Activated T-helper 17 cell treated with anti-CD3 and anti-CD28 coated beads, Interleukin-2, amount 50 U/mL, for 72 hours (primary cell): ENCODE data around the gene AGAP1. TPM values are rescaled to one million over a fixed set of nuclear protein-coding genes. Genes with fewer than 3 reads are reported as not detected.
A peak's percentile ranks its signal among the peaks of the same experiment; 100 is the strongest.

ENCODE experiments used
- ATAC-seq: fragments of 150-1000 bp; cut with Tn5 transposase; replicated peaks from 2 replicates; pipeline ENCODE4 v1.10.0; 2021; ENCODE audit warnings: mild to moderate bottlenecking, moderate library complexity
- H3K27ac Mint-ChIP-seq: one replicate; pipeline ENCODE4 v1.8.0; 2022; ENCODE audit warnings: mixed read lengths
- H3K27me3 Mint-ChIP-seq: one replicate; pipeline ENCODE4 v1.8.0; 2022; ENCODE audit warnings: mixed read lengths
- H3K36me3 Mint-ChIP-seq: one replicate; pipeline ENCODE4 v1.8.0; 2022; ENCODE audit warnings: low read depth, mild to moderate bottlenecking, mixed read lengths
- H3K4me1 Mint-ChIP-seq: one replicate; pipeline ENCODE4 v1.8.0; 2022; ENCODE audit warnings: mixed read lengths
- H3K4me3 Mint-ChIP-seq: one replicate; pipeline ENCODE4 v1.8.0; 2022; ENCODE audit warnings: mild to moderate bottlenecking, mixed read lengths
- H3K9me3 Mint-ChIP-seq: one replicate; pipeline ENCODE4 v1.8.0; 2022; ENCODE audit warnings: mixed read lengths
- total RNA-seq, 2 donors: library from RNA; stranded (reverse); gene quantifications; one replicate each; pipeline ENCODE4 v1.2.3, GENCODE V29; 2022

AGAP1 gene
- total RNA-seq, 2 donors from 2014 or later: 2.2 to 5.3 TPM

DNA sequence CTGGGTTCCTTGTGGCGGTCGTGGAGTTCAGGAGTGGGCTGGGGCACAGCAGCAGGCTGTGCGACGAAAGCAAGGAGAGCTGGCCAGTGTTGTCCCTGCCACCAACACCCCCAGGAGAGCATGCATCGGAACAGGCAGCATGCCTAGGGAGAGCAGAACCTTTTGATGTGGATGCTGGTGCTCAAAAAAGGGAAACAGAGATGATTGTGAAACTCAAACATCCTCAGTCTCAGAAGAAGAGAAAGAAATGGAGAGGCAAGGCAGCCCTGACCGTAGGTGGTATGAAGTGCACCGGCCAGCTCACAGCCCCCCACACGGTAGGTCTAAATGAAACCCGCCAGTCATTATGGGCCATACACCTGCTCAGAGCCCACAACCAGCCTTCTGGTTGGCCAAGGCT, 420.9 kb downstream of the AGAP1 start:
- no peak for ATAC-seq
- Mint-ChIP-seq H3K27me3 (peaks cover 3% of the 10 kb centered on the region), H3K27ac (no peak overlapping the region), H3K36me3 (peaks cover 11% of the 10 kb centered on the region), H3K4me3 (no peak overlapping the region), H3K4me1 (no peaks in the 10 kb centered on the region), H3K9me3 (peaks cover 3% of the 10 kb centered on the region)

DNA sequence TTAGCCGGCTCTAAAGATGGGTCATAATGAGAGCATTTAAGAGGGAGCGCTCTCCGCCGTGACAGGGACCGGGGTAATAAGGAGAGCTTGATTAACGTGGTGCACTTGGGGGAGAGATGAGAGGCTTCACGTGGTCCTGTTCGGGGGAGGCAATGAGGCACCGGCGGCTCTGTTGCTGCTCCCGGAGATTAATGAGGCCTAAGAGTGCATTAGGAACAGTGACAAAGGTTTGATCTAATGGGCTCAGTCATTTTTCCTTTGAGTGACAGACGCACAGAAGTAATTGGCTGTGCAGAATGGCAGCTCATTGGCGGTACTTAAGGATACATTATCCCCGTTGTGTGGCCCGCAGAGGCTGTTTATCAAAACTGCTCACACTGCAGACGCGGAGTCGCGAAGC, 423.7 kb downstream of the AGAP1 start:
- Mint-ChIP-seq H3K4me3 (no peak overlapping the region), H3K27ac (no peak overlapping the region), H3K36me3 (peaks cover 11% of the 10 kb centered on the region), H3K27me3 (peaks cover 3% of the 10 kb centered on the region), H3K4me1 (no peaks in the 10 kb centered on the region), H3K9me3 (peaks cover 3% of the 10 kb centered on the region)
- ATAC-seq: no peak

- ATAC-seq: no peak
- Mint-ChIP-seq H3K9me3 (peaks cover 3% of the 10 kb centered on the region), H3K4me3 (no peak overlapping the region), H3K27ac (no peak overlapping the region), H3K36me3 (peaks cover 9% of the 10 kb centered on the region), H3K27me3 (peaks cover 2% of the 10 kb centered on the region), H3K4me1 (no peaks in the 10 kb centered on the region)
Observed at GRCh38 chr2:235918876-235919275, 425.0 kb downstream of the AGAP1 start.

DNA sequence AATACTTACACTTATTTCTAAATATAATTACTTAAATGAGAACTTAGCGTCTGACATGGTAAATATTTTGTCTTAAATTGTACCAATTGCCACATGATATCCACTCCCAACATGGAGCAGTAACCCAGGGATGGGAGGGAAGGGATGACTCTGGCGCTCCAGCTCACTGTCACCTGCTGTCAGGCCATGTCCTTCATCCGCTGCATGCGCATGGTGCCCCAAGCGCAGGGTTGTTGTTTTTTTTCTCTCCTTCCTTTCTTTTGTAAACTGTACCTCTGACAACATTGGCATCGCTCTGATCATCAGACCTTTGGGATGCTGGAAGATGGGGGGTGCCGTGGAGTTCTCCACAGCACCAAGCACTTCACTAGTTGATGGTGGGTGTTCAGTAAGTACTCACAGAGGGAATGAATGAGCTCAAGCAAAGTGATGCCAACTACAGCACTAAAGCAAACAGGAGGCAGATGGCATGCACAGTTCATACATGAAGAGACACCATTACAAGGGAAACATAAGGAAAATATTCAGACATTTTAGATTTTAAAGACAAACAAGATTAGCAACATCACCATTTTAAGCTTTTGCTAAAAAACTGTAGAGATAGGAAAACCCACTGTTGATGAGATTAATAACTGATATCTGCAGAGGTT, 426.5 kb downstream of the AGAP1 start:
- Mint-ChIP-seq H3K4me1 (no peaks in the 10 kb centered on the region), H3K9me3 (peaks cover 3% of the 10 kb centered on the region), H3K27ac (no peak overlapping the region), H3K27me3 (no peaks in the 10 kb centered on the region), H3K36me3 (no peaks in the 10 kb centered on the region), H3K4me3 (no peak overlapping the region)
- ATAC-seq: no peak

- H3K9me3 Mint-ChIP-seq: no peaks in the 10 kb centered on the region
- no peaks in the 10 kb centered on the region for H3K4me1 Mint-ChIP-seq
- H3K4me3 Mint-ChIP-seq: no peak overlapping the region
- H3K27ac Mint-ChIP-seq: no peak overlapping the region
- no peaks in the 10 kb centered on the region for H3K36me3 Mint-ChIP-seq
- ATAC-seq: no peak
- no peaks in the 10 kb centered on the region for H3K27me3 Mint-ChIP-seq
Observed at GRCh38 chr2:235921508-235922191, 427.8 kb downstream of the AGAP1 start.

GRCh38 chr2:235922839-235923238, 429.0 kb downstream of the AGAP1 start:
- no peaks in the 10 kb centered on the region for H3K27me3 Mint-ChIP-seq
- H3K36me3 Mint-ChIP-seq: no peaks in the 10 kb centered on the region
- ATAC-seq: no peak
- H3K4me1 Mint-ChIP-seq: no peaks in the 10 kb centered on the region
- no peak overlapping the region for H3K27ac Mint-ChIP-seq
- H3K9me3 Mint-ChIP-seq: no peaks in the 10 kb centered on the region
- no peak overlapping the region for H3K4me3 Mint-ChIP-seq

- Mint-ChIP-seq H3K27me3 (no peaks in the 10 kb centered on the region), H3K4me1 (no peaks in the 10 kb centered on the region), H3K4me3 (no peak overlapping the region), H3K9me3 (no peaks in the 10 kb centered on the region), H3K27ac (no peak overlapping the region), H3K36me3 (no peaks in the 10 kb centered on the region)
- ATAC-seq: no peak
Observed at GRCh38 chr2:235923859-235924674, 430.2 kb downstream of the AGAP1 start.

DNA sequence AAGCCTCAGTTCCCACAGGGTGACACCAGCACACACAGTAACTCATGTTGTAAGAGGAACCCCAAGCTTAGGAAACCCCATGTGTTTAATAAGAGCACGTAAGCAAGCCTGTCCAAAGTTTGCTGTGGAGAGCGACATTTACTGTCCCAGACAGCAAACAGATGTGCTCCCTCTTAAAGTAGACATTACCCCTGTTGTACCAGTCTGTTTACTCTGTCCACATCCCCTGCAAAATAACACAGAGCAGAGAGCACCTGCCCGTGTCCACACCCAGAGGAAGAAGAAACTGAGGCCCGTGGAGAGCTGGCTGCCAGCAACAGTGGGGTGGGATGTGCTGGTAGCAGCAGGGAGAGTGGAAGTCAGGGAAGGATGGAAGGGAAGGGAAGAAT, 430.8 kb downstream of the AGAP1 start:
- Mint-ChIP-seq H3K4me3 (no peak overlapping the region), H3K27ac (no peak overlapping the region), H3K27me3 (no peaks in the 10 kb centered on the region), H3K4me1 (no peaks in the 10 kb centered on the region), H3K36me3 (no peaks in the 10 kb centered on the region), H3K9me3 (no peaks in the 10 kb centered on the region)
- peak; percentile 44 for ATAC-seq

GRCh38 chr2:235925250-235925919, 431.5 kb downstream of the AGAP1 start:
- Mint-ChIP-seq H3K27me3 (no peaks in the 10 kb centered on the region), H3K9me3 (no peaks in the 10 kb centered on the region), H3K36me3 (no peaks in the 10 kb centered on the region), H3K27ac (no peak overlapping the region), H3K4me1 (no peaks in the 10 kb centered on the region), H3K4me3 (no peak overlapping the region)
- no peak for ATAC-seq

GRCh38 chr2:235926229-235926628, 432.4 kb downstream of the AGAP1 start:
- Mint-ChIP-seq H3K4me3 (no peak overlapping the region), H3K27me3 (no peaks in the 10 kb centered on the region), H3K27ac (no peak overlapping the region), H3K4me1 (no peaks in the 10 kb centered on the region), H3K36me3 (no peaks in the 10 kb centered on the region), H3K9me3 (no peaks in the 10 kb centered on the region)
- ATAC-seq: no peak

GRCh38 chr2:235928751-235929370, 435.0 kb downstream of the AGAP1 start:
- Mint-ChIP-seq H3K36me3 (no peaks in the 10 kb centered on the region), H3K27me3 (no peaks in the 10 kb centered on the region), H3K4me3 (no peak overlapping the region), H3K4me1 (no peaks in the 10 kb centered on the region), H3K27ac (no peak overlapping the region), H3K9me3 (no peaks in the 10 kb centered on the region)
- no peak for ATAC-seq

- ATAC-seq: no peak
- H3K9me3 Mint-ChIP-seq: no peaks in the 10 kb centered on the region
- H3K36me3 Mint-ChIP-seq: no peaks in the 10 kb centered on the region
- H3K4me1 Mint-ChIP-seq: no peaks in the 10 kb centered on the region
- no peak overlapping the region for H3K27ac Mint-ChIP-seq
- H3K4me3 Mint-ChIP-seq: no peak overlapping the region
- no peaks in the 10 kb centered on the region for H3K27me3 Mint-ChIP-seq
Observed at GRCh38 chr2:235930701-235931100, 436.9 kb downstream of the AGAP1 start.

DNA sequence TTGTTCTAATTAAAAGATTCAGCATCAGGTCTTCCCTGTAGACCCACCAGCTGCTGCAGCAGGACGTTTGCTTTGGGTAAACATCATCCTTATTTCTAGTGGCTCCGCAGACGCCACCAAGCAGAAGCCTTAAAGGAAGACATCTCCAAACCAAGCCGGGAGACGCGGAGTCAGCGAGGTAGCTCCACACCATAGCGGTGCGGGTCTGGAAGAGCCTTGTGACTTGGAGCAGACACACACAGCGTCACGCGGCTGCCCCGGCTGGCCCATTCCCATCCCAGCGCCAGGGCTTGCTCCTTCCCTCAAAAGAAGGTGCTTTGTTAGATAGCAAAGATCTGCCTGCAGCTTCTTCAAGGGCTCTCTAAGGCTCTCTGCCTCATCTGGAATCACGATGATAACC, 437.8 kb downstream of the AGAP1 start:
- no peak for ATAC-seq
- Mint-ChIP-seq H3K4me1 (no peaks in the 10 kb centered on the region), H3K36me3 (peaks cover 6% of the 10 kb centered on the region), H3K9me3 (peaks cover 4% of the 10 kb centered on the region), H3K4me3 (no peak overlapping the region), H3K27ac (no peak overlapping the region), H3K27me3 (no peaks in the 10 kb centered on the region)

DNA sequence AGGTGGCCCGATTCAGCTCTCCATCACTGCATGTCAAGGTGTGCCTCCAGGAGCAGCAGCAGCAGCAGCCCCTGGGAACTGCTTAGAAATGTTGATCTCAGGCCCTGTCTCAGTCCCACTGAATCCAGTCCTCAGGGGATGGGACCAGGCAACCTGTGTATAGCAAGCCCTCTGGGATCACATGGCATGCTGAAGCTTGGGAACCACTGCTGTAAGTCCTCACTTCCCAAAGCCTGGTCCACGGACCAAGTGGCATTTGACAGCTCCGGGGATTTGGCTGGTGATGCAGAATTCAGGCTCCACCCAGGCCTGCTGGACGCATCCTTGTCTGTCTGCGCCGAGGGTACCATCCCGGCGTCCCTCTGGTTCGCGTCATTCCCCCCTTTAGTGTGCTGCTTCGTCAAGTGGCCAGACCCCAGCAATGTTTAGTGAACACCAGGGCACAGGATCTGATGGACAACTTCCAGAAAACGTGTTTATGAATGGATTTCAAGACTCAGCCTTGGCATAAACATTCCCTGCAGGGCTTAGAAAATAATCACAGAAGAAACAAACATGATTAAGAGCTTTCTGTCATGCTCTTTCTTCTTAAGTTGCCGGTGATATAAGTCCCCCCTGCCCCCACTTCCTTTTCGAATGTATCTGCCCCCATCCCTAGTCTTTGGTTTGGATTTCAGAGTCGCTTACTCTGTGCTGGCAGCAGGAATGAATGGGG, 440.4 kb downstream of the AGAP1 start:
- H3K4me3 Mint-ChIP-seq: no peak overlapping the region
- no peaks in the 10 kb centered on the region for H3K4me1 Mint-ChIP-seq

More for the DNA sequence above, 440.4 kb downstream of the AGAP1 start:
- H3K27me3 Mint-ChIP-seq: no peaks in the 10 kb centered on the region
- peaks cover 9% of the 10 kb centered on the region for H3K36me3 Mint-ChIP-seq
- peaks cover 4% of the 10 kb centered on the region for H3K9me3 Mint-ChIP-seq
- no peak overlapping the region for H3K27ac Mint-ChIP-seq
- no peak for ATAC-seq
